ENCODE data around the gene SMIM17.

Gene SMIM17

GRCh38 chr19:56654151-56654550 is 11.2 kb downstream of the SMIM17 start:
- no peak for TF ChIP-seq CTCF (IDR thresholded peaks at IDR 0.05; ENCODE audit: low read depth, low read length)
- H3K4me3 ChIP-seq (ENCODE audit: low read depth, low read length): no peak overlapping the region

- no peak for TF ChIP-seq CTCF (IDR thresholded peaks at IDR 0.05; ENCODE audit: low read depth, low read length)
- no peak overlapping the region for H3K4me3 ChIP-seq (ENCODE audit: low read depth, low read length)
Observed at GRCh38 chr19:56660381-56661107, 17.6 kb downstream of the SMIM17 start.

GRCh38 chr19:56661248-56661647 is 18.3 kb downstream of the SMIM17 start:
- H3K4me3 ChIP-seq (ENCODE audit: low read depth, low read length): no peak overlapping the region

GRCh38 chr19:56663931-56664500 is 21.1 kb downstream of the SMIM17 start:
- TF ChIP-seq CTCF (IDR thresholded peaks at IDR 0.05; ENCODE audit: low read depth, low read length): no peak
- H3K4me3 ChIP-seq (ENCODE audit: low read depth, low read length): no peak overlapping the region

More at GRCh38 chr19:56661248-56661647, 18.3 kb downstream of the SMIM17 start:
- no peak for TF ChIP-seq CTCF (IDR thresholded peaks at IDR 0.05; ENCODE audit: low read depth, low read length)

- H3K4me3 ChIP-seq (ENCODE audit: low read depth, low read length): no peak overlapping the region
- TF ChIP-seq CTCF (IDR thresholded peaks at IDR 0.05; ENCODE audit: low read depth, low read length): no peak
Observed at GRCh38 chr19:56664511-56664910, 21.6 kb downstream of the SMIM17 start.

- no peak for TF ChIP-seq CTCF (IDR thresholded peaks at IDR 0.05; ENCODE audit: low read depth, low read length)
- no peak overlapping the region for H3K4me3 ChIP-seq (ENCODE audit: low read depth, low read length)
Observed at GRCh38 chr19:56667311-56667870, 24.4 kb downstream of the SMIM17 start.

DNA sequence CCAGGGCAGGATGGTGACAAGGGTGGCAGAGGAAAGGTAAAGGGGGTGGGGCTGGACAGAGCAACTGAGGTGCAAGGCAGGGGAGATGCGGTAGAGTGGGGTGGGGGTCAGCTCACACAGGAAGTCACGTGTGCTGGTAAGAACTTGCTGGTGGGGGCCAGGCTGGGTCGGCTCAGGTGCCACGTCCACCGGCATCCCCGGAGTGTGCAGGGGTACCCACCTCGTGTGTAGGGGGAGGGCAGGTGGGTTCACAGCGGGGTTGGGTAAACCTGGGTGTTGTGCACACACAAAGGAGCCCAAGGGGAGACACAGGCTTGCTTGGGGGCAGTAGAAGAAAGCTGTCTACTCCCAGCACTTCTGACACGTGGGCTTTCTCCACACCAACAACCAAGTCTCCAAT is 25.7 kb downstream of the SMIM17 start:
- TF ChIP-seq CTCF (IDR thresholded peaks at IDR 0.05; ENCODE audit: low read depth, low read length): no peak
- H3K4me3 ChIP-seq (ENCODE audit: low read depth, low read length): no peak overlapping the region

All from WI38 (cell line).